Muscle of arm (tissue), 12 donors: ENCODE measurements around the gene CACNG5. TPM values are rescaled to one million over a fixed set of nuclear protein-coding genes. Genes with fewer than 3 reads are reported as not detected.
"Not testable (repeated sequence)": the region's sequence is repeated elsewhere in the genome, so short reads cannot be mapped to it uniquely, and the experiment has no call there.

Experiments
- DNase-seq: peaks from one replicate; pipeline ENCODE4 v3.0.0-alpha.2; 2013
- polyA plus RNA-seq, 12 donors: library from polyadenylated mRNA; unstranded; fragments of 120-200 nt; gene quantifications; one replicate each; pipeline ENCODE4 v1.2.1, GENCODE V29; 2013; ENCODE audit not compliant: insufficient read length in 12 of 12

The CACNG5 gene
- polyA plus RNA-seq, 12 donors = 0.12 TPM; not detected in 11

DNA sequence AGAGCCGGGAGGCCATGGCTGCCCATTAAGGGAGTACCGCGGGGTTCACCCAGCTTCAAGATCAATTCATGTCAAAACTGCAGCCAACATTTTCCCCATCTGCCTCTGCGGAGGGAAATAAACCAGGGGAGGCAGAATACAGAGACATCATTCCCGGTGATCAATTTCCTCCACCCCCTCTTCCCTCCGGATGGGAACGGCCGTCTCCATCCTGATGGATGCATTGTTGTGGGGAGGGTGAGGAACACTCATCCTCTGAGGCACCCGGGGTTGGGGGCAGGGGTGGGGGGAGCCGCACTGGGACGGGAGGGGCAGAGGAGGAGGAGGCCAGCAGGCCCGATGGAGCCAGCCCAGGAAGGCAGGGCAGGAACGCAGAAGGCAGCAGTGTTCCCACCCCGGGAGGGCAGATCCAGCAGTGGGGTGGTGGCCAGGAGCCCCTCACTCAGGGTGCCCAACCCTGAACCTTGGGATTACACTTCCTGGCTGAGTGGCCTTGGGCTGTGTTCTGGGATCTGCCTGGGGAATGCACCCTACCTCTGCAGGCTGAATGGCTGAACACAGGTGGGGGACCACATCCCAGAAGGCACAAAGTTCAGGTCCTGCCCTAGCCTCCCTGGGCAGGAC lies 14.2 kb downstream of the CACNG5 start:
- no peak for DNase-seq

DNA sequence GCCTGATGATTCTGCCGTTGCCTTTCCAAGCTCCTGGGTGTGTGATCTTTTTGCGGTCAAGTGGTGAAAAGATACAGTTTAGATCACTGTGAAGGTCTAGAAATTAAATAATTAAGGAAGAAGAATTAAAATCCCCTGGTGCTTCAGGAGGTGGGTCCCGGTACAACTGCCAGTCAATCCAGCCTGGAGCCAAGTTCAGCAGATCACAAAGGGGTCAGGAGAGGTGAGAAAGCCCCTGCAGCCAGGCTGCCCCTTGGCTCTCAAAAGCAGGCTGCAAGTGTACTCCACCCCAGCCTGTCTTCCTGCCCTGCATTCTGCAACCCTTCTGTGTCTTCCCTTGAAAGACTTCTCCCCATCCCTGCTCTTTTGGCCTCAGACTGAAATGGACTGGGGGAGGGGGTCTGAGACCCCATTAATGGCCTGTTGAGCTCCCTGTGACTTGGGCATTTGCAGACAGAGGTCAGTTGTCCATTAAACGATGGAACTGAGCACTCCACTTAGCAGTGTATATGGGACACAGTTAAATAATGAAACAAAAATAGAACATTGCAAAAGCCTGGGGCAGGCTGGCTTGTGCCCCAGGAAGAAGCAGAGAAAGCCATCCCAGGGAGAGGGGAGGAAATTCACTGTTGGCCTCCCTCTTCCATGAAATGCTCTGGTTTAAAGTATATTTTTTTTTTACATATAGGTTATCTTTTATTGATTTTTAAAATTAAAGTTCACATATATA lies 15.1 kb downstream of the CACNG5 start:
- DNase-seq = no peak

DNA sequence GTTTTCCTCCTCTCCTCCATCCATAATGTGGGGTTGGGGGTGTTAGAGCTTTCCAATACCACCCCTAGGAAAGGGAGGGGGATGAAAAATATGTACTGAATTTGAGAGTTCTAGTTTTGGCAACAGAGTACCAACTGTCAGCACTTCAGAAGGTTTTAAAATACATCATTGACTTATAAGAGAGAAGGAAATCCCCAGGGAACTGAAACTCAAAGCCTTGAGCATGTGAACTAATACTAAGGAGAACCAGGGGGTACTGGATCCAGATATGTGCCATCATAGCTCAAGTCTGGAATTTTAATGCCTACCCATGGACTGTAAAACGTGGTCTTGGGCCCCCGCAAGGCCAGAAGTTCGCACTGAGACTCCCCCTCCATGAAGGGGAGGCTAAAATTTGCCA lies 15.8 kb downstream of the CACNG5 start:
- no peak for DNase-seq

DNA sequence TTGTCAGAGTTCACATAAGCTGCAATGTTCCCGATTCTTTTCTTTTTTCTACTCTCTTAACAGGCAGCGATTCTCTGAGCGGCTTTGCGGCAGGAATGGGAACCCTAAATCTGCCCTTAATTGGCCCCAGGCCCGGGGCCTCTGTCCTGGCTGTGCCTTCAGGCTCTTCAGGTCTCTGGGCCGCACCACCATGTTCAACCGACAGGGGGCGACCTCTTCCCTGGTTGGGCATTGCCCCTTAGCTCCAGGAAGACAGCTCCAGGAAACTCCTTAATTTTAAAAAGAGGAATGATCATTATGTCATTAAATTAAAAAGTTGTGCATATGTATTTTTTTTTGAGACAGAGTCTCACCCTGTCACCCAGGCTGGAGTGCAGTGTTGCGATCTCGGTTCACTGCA lies 20.3 kb downstream of the CACNG5 start:
- no peak for DNase-seq

DNA sequence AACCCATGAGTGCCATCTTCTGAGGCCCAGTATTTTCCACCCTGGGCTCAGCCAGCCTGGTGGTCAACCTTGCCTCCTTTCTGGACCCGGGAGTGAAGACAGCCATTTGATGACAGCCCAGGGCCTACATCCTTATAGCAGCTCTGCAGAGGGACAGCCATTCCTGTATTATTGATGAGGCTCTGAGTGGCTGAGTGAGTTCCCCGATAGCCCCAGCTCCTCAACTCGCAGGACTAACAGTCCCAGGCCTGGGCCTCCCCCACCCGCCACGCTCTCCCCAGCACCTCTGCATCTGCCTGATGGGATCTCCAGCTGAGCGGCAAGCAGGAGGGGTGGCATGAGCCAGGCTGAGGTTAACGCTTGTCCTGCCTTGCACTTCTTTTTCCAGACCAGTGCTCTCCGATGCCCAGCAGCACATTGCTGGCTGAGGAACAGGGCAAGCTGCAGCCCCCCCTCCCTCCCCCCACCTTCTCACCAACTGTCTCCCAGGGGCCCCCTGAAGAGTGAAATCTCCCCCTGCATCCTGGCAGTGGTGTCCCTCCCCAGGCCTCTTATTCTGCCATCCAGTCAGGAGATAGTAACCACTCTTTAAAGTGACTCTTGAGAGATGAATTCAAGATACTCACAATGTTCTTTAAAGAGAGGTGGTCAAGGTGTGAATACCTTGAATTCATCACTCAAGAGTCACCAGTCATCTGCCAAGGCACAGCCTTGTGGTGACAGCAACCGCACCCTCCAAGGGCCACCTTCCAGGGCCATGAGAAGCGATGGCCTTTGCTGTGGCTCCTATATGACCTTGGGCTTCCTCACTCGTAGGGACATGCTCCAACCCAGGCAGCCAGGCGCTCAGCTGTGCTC lies 23.5 kb downstream of the CACNG5 start:
- DNase-seq = no peak

DNA sequence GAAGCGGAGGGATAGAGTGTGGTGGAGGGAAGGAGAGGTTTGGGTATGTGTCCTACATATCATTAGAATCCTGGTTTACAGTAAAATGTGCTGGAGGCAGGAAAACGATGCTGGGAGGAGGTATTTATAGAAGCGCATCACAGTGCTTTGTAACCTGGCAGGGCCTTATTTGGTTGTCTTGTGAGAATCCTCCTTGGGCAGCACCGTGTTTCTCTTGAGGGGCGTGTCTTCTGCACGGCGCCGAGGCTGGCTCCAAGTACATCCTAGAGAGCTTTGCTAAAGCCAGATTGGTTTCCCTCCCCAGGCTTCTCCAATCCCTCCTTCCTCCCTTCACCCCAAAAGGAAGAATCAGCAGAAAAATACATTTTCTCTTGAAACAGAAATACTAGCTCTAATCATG lies 24.4 kb downstream of the CACNG5 start:
- DNase-seq = no peak

DNA sequence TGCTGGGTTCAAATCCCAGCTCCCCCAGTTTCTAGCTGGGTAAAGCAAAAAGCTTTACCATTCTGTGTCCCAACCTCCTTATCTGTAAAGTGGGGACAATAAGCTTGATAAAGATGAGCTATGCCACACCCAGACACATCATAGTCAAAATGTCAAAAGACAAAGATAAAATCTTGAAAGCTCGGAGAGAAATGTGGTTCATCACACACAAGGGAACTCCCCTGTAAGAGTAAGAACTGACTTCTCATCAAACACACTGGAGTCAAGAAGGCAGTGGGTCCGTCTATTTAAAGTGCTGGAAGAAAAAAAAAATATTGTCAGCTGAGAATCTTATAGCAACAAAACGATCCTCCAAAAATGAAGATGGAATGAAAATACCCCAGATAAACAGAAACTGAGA lies 25.3 kb downstream of the CACNG5 start:
- no peak for DNase-seq

DNA sequence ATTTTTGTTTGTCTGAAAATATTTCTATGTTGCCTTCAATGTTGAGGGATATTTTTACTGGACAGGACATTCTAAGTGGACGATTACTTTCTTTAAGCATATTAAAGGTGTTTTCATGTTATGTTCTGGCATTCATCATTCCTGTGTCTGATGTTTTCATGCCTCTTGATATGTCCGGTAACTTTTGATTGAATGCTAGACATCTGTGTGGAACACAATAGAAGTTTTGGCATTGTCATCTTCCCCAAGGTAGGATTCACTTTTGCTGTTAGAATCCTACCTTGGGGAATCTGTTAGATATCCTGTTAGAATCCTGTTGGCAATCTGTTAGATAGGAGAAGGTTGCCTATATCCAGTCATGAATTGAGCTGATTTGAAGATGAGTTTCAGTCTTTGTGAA lies 28.9 kb downstream of the CACNG5 start:
- DNase-seq = no peak

DNA sequence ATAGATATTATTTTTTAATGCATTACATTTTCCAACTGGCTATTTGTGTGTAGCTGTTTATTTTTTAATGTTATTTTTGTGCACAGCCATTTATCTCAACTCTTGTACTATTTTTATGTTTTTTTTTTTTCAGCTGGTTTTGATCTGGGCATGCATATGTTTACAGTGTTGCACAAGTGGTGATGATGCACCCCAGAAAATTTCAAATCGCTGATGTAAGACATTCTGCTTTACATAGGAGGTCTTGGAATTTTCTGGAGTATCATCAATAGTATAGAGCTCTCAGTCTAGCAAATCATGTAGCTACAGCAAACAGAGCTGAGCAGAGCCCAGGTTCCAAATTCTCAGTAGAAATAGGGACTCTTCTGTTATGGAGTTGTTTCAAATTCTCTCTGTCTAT lies 30.2 kb downstream of the CACNG5 start:
- DNase-seq = no peak

DNA sequence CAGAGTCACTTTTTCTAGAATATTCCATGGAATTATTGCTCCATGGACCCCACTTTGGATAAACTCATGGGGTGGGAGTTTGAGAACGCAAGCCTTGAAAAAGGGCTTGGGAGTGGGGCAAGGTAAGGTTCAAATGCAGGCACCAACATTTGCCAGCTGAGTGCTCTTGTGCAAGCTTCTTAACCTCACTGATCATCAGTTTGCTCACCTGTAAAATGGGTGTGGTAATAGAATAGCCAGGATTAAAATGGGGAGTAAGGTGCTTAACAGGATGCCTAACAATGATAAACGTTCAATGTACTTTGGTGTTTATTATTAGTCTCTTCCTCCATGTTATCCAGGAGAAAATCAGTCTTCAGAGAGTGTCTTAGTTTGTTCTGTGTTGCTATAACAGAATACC lies 39.0 kb downstream of the CACNG5 start:
- DNase-seq = no peak

DNA sequence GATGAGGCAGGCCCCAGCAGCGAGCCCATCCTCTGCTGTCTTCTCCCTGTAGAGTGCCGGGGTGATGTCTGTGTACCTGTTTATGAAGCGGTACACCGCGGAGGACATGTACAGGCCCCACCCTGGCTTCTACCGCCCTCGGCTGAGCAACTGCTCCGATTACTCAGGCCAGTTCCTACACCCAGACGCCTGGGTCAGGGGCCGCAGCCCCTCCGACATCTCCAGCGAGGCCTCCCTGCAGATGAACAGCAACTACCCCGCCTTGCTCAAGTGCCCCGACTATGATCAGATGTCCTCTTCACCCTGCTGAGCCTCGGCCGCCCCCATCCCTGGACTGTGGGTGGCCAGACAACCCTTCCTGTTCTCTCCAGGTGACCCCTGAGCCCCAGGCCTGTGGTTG lies 50.0 kb downstream of the CACNG5 start:
- DNase-seq = no peak

DNA sequence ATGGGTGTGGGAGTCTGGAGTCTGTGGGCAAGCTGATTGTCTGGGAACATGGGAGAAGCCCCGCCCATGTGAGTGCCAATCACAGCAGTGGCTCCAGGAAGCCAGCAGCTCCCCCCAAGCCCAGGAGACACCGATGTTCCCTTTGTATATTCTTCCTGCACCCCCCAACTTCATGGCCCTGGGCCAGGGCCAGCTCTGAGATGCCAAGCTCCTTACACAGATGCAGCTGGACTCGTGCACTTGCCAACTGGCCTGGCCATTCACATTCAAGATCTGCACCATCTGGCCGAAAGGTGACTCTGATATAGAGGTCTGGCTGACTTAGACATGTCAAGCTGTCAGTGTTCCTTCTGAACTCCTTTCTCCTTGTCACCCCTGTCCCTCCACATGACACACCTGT lies 50.5 kb downstream of the CACNG5 start:
- DNase-seq = no peak

DNA sequence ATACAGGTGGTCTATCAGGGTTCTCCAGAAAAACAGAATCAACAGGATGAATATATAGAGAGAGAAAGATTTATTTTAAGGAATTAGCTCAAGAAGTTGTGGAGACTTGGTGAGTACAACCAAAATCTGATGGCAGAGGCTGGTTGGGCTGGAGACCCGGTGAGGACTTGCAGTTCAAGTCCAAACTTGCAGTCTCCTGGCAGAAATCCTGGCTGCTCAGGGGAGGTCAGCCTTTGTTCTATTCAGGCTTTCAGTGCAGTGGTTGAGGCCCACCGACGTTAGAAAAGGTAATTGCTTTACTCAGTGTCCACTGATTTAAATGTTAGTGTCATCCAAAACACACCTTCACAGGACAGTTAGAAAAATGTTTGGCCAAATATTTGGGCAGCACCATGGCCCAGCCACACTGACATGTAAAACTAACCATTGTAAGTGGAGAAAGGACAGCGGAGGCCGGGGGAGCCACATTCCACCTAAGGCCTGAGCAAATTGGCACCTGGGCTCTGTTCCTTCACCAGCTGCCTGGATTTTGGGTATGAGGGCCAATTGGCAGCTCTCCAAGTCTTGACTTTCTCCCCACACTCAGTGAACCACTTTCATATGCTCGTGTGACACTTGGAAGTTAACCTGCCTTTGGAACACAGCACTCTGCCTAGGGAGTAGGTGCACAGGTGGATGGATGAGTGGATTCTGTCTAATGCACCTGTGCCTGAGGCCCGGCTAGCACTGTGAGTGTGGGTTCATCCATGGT lies 54.7 kb downstream of the CACNG5 start:
- DNase-seq = no peak

DNA sequence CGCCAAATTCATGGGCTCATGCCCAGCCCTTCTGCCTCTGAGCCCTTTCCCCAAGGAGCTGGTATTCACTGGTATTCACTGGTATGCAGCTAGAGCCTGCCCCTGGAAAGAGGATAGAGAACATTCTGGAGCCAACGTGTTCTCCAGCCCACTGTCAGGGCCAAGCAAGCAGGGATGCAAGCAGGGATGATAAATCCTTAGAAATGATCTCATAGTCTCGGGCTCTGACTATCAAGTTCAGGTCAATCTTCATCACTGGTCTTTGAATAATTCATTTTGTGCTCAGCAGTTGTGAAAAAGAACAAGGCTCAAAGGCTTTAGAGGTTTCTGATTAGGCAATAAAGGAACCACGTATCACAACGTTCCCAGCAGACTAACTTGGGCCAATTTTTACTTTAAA lies 57.3 kb downstream of the CACNG5 start:
- DNase-seq = no peak

DNA sequence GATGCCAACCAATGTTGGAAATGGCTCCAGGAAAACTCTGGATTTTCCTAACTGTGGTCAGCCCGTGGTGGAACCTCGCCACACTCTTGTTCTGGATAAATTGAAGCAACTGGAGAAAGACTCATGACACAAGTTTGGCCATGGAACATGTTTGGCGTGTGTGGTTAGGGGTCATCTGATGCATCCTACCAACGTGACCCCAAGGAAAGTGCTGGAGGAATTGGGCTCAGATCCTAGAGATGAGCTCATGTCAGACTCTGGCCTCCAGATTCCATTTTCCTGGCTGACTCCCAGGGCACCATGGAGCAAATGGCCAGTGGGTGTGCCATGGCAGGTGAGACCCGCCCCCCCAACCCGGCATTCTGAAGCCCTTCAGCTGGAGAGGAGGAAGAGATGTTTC lies 58.5 kb downstream of the CACNG5 start:
- DNase-seq = no peak

DNA sequence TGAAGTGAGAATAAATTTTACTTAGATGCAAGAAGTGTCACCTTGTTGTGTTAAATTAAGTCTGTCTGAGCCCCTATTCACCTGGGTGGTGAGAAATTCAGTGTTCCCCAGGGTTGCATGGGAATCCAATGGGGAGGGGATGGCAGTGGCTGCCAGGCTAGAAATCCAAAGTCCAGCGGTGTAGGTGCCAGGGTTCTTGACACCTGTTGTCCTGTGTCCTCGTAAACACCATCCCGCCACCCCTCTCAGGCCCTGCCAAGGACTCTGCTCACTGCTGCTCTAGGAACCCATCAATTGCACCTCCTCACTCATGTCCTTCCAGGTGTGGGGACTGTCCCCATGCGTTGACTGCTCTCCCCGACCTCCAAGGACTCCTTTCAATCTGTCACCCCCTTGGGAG lies 58.9 kb downstream of the CACNG5 start:
- DNase-seq = no peak

DNA sequence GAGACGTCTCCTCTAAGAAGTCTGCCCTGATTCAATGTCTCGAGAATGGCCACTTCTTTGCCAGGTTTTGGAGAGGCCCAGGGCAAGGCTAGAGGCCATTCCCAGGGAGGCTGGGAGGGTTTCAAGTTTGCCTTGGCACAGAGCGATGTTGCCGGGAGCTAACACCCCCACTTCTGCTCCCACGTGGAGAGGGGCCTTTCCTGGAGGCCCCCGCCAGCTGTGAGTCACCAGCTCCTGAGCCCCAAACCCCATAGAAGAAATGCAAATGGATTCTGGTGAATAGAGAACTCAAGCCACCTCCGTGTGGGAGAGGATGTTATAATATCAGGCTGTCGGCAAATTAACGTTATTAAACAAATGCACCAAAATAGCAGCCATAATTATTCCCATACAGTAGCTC lies 62.2 kb downstream of the CACNG5 start:
- DNase-seq = no peak

DNA sequence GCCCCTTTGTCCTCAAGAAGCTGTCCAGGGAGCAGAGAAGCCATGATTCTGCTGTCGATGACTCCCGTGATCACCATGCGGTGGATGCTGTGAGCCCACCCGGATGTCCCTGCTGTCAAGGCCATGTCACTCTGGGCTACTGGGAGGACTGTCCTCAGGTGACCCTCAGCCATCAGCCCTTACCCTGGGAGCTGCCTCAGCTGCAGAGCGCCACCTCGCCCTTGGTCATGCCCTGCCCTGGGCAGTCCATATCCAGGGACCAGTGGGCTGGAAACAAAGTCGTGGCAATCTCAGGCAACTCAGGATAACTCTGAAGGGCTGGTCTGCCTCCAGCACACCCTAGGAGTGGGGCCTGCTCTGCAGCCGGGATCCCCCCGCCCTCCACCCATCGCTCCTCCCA lies 63.6 kb downstream of the CACNG5 start:
- no peak for DNase-seq

DNA sequence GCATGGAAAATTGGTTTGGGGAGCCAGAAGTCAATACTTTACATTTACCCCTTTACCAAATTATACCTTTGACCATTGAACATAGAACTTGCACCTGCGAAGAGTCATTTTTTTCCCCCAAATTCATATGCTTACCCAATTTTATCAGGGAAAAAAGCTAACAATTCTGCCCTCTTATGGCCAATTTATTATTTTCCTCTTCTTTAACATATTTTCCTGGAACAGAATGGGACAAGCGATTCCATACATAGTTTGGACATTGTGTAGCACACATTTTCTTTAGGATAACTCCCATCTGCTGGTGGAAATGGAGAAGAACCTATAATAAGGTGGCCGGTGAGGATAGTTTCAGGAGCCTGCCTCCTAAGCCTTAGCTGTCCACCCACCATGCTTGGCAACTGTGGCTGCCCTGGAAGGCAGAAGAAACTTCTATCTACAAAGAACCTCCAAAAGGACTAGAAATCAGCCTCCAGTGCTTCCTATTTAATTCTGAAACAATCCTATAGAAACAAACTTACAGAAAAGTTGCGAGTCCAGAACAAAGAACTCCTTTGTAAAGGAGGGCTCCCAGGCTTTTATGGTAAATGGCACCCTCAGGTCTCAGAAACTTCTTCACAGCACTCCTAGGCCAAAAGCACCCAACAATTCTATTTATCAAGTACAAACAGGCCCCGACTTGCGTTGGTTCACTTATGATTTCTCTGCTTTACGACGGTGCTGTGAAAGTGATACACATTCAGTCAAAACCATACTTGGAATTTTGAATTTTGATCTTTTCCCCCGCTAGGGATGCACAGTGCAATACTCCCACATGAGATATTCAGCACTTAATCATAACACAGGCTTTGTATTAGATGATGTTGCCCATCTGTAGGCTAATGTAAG lies 65.5 kb downstream of the CACNG5 start:
- peak; percentile 15 for DNase-seq

DNA sequence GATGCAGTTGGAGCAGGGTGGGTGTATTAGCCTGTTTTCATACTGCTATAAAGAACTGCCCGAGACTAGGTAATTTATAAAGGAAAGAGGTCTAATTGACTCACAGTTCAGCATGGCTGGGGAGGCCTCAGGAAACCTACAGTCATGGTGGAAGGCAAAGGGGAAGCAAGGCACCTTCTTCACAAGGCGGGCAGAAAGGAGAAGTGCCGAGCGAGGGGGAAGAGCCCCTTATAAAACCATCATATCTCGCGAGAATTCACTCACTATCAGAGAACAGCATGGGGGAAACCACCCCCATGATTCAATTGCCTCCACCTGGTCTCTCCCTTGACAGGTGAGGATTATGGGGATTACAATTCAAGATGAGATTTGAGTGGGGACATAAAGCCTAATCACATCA lies 68.4 kb downstream of the CACNG5 start:
- DNase-seq = not testable (repeated sequence)

DNA sequence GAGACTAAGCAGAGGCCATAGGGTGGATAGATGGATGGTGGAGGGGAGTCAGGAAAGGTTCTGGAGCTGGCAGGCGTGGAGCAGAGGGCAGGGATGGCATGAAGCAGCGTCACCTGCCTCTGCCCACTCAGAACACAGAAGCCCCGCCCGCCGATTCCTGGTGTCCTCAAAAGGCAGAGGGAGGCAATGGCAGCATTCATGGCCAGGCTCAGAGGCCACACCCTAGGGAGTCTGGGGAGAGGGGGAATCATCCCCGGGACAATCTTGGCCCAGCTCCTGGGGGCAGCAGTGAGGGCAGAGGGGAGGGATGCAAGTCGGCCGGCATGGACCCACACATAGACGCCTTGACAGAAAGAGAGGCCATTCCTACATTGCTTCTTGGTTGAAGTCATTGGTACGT lies 68.9 kb downstream of the CACNG5 start:
- no peak for DNase-seq
